Right lobe of liver (tissue), 4 donors: Measurements from ENCODE around the gene ZNF432.

Experiments
- POLR2A ChIP-seq: fragments of 450-650 bp; IDR thresholded peaks from one replicate; pipeline ENCODE4 v1.6.1; 2017; ENCODE audit warnings: antibody characterized with exemption, mild to moderate bottlenecking
- TF ChIP-seq, protein P1 (sequence below), 4 donors: fragments of 200-600 bp in 3 of 4; fragments of 450-650 bp in 1 of 4; IDR thresholded peaks; one replicate each; pipeline versions ENCODE4 v1.5.1 to v1.8.0; 2016 to 2022; ENCODE audit warnings: antibody characterized with exemption in 4 of 4, mild to moderate bottlenecking in 2 of 4
- donor health status: DM: no; HTN: no; CAD: no.
- donor health status: DM: no; HTN: no; CAD: no.
- donor health status: DM: no; HTN: yes; CAD: no.

DNA sequence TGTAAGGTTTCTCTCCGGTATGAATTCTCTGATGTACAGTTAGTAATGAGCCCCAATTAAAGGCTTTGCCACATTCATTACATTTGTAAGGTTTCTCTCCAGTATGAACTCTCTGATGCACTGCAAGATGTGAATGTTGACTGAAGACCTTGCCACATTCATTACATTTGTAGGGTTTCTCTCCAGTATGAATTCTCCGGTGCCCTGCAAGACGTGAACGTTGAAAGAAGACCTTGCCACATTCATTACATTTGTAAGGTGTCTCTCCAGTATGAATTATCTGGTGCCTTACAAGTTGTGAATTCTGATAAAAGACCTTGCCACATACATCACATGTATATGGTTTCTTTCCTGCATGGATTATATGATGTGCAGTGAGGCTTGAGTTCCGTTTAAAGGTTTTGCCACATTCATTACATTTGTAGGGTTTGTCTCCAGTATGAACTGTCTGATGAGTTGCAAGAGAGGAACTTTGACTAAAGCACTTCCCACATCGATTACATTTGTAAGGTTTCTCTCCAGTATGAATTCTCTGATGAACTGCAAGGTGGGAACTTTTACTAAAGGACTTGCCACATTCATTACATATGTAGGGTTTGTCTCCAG lies 17.7 kb upstream of the ZNF432 start:
- TF ChIP-seq, protein P1, sequence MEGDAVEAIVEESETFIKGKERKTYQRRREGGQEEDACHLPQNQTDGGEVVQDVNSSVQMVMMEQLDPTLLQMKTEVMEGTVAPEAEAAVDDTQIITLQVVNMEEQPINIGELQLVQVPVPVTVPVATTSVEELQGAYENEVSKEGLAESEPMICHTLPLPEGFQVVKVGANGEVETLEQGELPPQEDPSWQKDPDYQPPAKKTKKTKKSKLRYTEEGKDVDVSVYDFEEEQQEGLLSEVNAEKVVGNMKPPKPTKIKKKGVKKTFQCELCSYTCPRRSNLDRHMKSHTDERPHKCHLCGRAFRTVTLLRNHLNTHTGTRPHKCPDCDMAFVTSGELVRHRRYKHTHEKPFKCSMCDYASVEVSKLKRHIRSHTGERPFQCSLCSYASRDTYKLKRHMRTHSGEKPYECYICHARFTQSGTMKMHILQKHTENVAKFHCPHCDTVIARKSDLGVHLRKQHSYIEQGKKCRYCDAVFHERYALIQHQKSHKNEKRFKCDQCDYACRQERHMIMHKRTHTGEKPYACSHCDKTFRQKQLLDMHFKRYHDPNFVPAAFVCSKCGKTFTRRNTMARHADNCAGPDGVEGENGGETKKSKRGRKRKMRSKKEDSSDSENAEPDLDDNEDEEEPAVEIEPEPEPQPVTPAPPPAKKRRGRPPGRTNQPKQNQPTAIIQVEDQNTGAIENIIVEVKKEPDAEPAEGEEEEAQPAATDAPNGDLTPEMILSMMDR (IDR thresholded peaks at IDR 0.05), result no peak
- no peak for TF ChIP-seq POLR2A
